HCT116 (cell line): ENCODE results near the gene P2RX6. TPM values are rescaled to one million over a fixed set of nuclear protein-coding genes. Genes with fewer than 3 reads are reported as not detected.
A peak's percentile ranks its signal among the peaks of the same experiment; 100 is the strongest.

Experiments
- ATAC-seq: fragments of 200-7000 bp; cut with Tn5 transposase; 2 replicates; pipeline ENCODE4 v1.9.1; 2020; ENCODE audit warnings: mild to moderate bottlenecking, moderate library complexity
- Bru-seq: library from RNA; stranded (reverse); fragments of 400-500 nt; gene quantifications from one replicate; lab custom pipeline; 2021; lab: Mats Ljungman, UMichigan
- BruChase-seq, 2 experiments: library from RNA; stranded (reverse); fragments of 400-500 nt; gene quantifications; one replicate each; lab custom pipeline; 2021; lab: Mats Ljungman, UMichigan
- BruUV-seq: library from RNA; stranded (reverse); fragments of 400-500 nt; replicated peaks from 2 replicates; lab custom pipeline; 2021; lab: Mats Ljungman, UMichigan
- CTCF ChIA-PET: fragments of 300-600 bp; sonication (Branson Sonifier 250); formaldehyde crosslinking; loops from one replicate; lab custom pipeline; 2021; ENCODE audit warnings: antibody characterized with exemption; lab: Charles Lee
- POLR2A ChIA-PET: fragments of 300-600, 350-600 bp; sonication (Branson Sonifier 250); formaldehyde crosslinking; loops from one replicate; lab custom pipeline; 2021; ENCODE audit warnings: antibody characterized with exemption; lab: Charles Lee
- RAD21 ChIA-PET, 2 experiments: fragments of 300-600 bp; sonication (Branson Sonifier 250); formaldehyde crosslinking; loops; one replicate each; lab custom pipeline; 2023; ENCODE audit warnings: low total read pairs in 2 of 2; ENCODE audit not compliant: uncharacterized antibody in 2 of 2, unreplicated experiment in 2 of 2, low non-redundant PET in 1 of 2; lab: Charles Lee
- DNase-seq: peaks from one replicate; pipeline ENCODE4 v3.0.0-alpha.2; 2010; ENCODE audit warnings: low read depth, low spot score
- H2AFZ ChIP-seq: fragments of 200-600 bp; shearing (Covaris generic), sonication (generic); 2 replicates; pipeline ENCODE4 v1.6.1; 2017; ENCODE audit warnings: low read depth, mixed run types, mixed read lengths, antibody characterized with exemption, low read length; ENCODE audit not compliant: poor library complexity, severe bottlenecking
- H3K27ac ChIP-seq: 2 replicates; pipeline ENCODE4 v1.5.1; 2012; ENCODE audit warnings: low read depth, low read length
- H3K27me3 ChIP-seq: fragments of 200-600 bp; sonication (generic); 2 replicates; pipeline ENCODE4 v1.6.1; 2016; ENCODE audit warnings: mixed run types, low read length, mixed read lengths; ENCODE audit not compliant: insufficient read depth
- H3K36me3 ChIP-seq, 2 experiments: fragments of 200-500 bp in 1 of 2; fragments of 200-600 bp in 1 of 2; sonication (Bioruptor generic) in 1 of 2; sonication (generic) in 1 of 2; 2 replicates each; pipeline versions ENCODE4 v1.5.1 to v1.6.1; 2014 to 2016; ENCODE audit warnings: low read length in 2 of 2, inconsistent platforms in 1 of 2, mixed read lengths in 1 of 2, mixed run types in 1 of 2; ENCODE audit not compliant: insufficient read depth in 2 of 2, control insufficient read depth in 1 of 2
- H3K4me1 ChIP-seq, 2 experiments: fragments of 200-600 bp in 1 of 2; sonication (generic) in 1 of 2; 2 replicates each; pipeline versions ENCODE4 v1.5.1 to v1.6.1; 2012 to 2017; ENCODE audit warnings: low read length in 2 of 2, inconsistent platforms in 1 of 2, mild to moderate bottlenecking in 1 of 2, mixed read lengths in 1 of 2, mixed run types in 1 of 2, moderate library complexity in 1 of 2; ENCODE audit not compliant: insufficient read depth in 2 of 2, control insufficient read depth in 1 of 2
- H3K4me2 ChIP-seq: fragments of 200-600 bp; sonication (generic); 2 replicates; pipeline ENCODE4 v1.6.1; 2017; ENCODE audit warnings: mixed run types, low read length, mixed read lengths
- H3K4me3 ChIP-seq, 2 experiments: fragments of 200-600 bp in 1 of 2; sonication (generic) in 1 of 2; replicated peaks in 1 of 2; 2 replicates each; pipeline ENCODE4 v1.5.1; 2011 to 2016; ENCODE audit warnings: low read length in 2 of 2, control low read depth in 1 of 2, low read depth in 1 of 2, mild to moderate bottlenecking in 1 of 2, mixed read lengths in 1 of 2, mixed run types in 1 of 2
- H3K79me2 ChIP-seq: fragments of 200-600 bp; sonication (generic); 2 replicates; pipeline ENCODE4 v1.6.1; 2017; ENCODE audit warnings: mild to moderate bottlenecking, mixed run types, low read length, moderate library complexity, mixed read lengths; ENCODE audit not compliant: insufficient read depth
- H3K9ac ChIP-seq: fragments of 200-600 bp; sonication (generic); 2 replicates; pipeline ENCODE4 v1.6.1; 2016; ENCODE audit warnings: low read length, mixed read lengths
- H3K9me2 ChIP-seq: fragments of 200-600 bp; sonication (generic), shearing (Covaris generic); 2 replicates; pipeline ENCODE4 v1.6.1; 2017; ENCODE audit warnings: mixed run types, mild to moderate bottlenecking, moderate library complexity; ENCODE audit not compliant: insufficient read depth
- H3K9me3 ChIP-seq, 2 experiments: fragments of 200-500 bp in 1 of 2; fragments of 200-600 bp in 1 of 2; sonication (Bioruptor generic) in 1 of 2; sonication (generic) in 1 of 2; 2 replicates each; pipeline ENCODE4 v1.6.1; 2014 to 2017; ENCODE audit warnings: low read length in 2 of 2, mixed read lengths in 2 of 2, inconsistent platforms in 1 of 2, low read depth in 1 of 2, mild to moderate bottlenecking in 1 of 2, mixed run types in 1 of 2, moderate library complexity in 1 of 2; ENCODE audit not compliant: control insufficient read depth in 1 of 2, insufficient read depth in 1 of 2
- H4K20me1 ChIP-seq: fragments of 200-600 bp; sonication (generic), shearing (Covaris generic); 2 replicates; pipeline ENCODE4 v1.6.1; 2017; ENCODE audit warnings: mixed run types, mild to moderate bottlenecking, moderate library complexity; ENCODE audit not compliant: insufficient read depth
- CEBPB ChIP-seq: IDR thresholded peaks from 2 replicates; pipeline ENCODE4 v1.6.1; 2012; ENCODE audit warnings: low read depth
- JUND ChIP-seq: IDR thresholded peaks from 2 replicates; pipeline ENCODE4 v1.6.1; 2012
- POLR2A ChIP-seq: IDR thresholded peaks from 2 replicates; pipeline ENCODE4 v1.7.0; 2011; ENCODE audit warnings: borderline replicate concordance; ENCODE audit not compliant: insufficient read depth, insufficient read length; ENCODE audit errors: extremely low read depth
- POLR2AphosphoS5 ChIP-seq: IDR thresholded peaks from 2 replicates; pipeline ENCODE4 v1.6.1; 2011; ENCODE audit warnings: mild to moderate bottlenecking, low read depth, low read length, moderate library complexity
- TCF7L2 ChIP-seq: IDR thresholded peaks from 2 replicates; pipeline ENCODE4 v1.7.0; 2011; ENCODE audit warnings: borderline replicate concordance, inconsistent platforms; ENCODE audit not compliant: insufficient read depth, insufficient read length; ENCODE audit errors: extremely low read depth
- ZNF274 ChIP-seq: fragments of 200-500 bp; sonication (Bioruptor generic); IDR thresholded peaks from 2 replicates; pipeline ENCODE4 v1.6.1; 2014; ENCODE audit warnings: mild to moderate bottlenecking, low read depth, low read length, inconsistent platforms
- intact Hi-C: fragments of 100-400 bp; cut with micrococcal nuclease; formaldehyde crosslinking; loops from 2 replicates; pipeline ENCODE4 v1.10.0; 2022
- long read RNA-seq: library from polyadenylated mRNA; unstranded; transcript quantifications from one replicate; pipeline ENCODE4 v2.0.0, GENCODE V29; 2021; ENCODE audit not compliant: unreplicated experiment
- polyA plus RNA-seq: library from polyadenylated mRNA; unstranded; fragments of >200 nt; gene quantifications from 2 replicates; pipeline ENCODE4 v1.2.1, GENCODE V29; 2012; ENCODE audit warnings: missing spikeins
- total RNA-seq: library from RNA; stranded (reverse); gene quantifications from one replicate; pipeline ENCODE4 v1.2.1, GENCODE V29; 2021; ENCODE audit not compliant: unreplicated experiment

Gene P2RX6
- total RNA-seq: 0.20 TPM
- polyA plus RNA-seq: 0.04 and 0.07 TPM in 2 replicates
- percentile 24 among the genes with signal in this experiment for Bru-seq, nascent RNA
- percentile 18 among the genes with signal in this experiment for BruChase-seq, experiment 1, labeled RNA remaining after a 6-hour chase
- BruChase-seq, experiment 2, labeled RNA remaining after a 2-hour chase: percentile 20 among the genes with signal in this experiment
- long read RNA-seq, partial matches to known transcripts: 0 of 1 reads
- long read RNA-seq, other reads (novel, unspliced or antisense): 1 of 1 reads

GRCh38 chr22:21014726-21015465, at the start of gene P2RX6:
Gene P2RX6, plus strand, starts transcription at chr22:21015165. Its CDS starts 10 bp downstream, at chr22:21015175.
- peak within 1 kb of the TSS; percentile 82 for H3K4me2 ChIP-seq
- H3K4me3 ChIP-seq: peak within 1 kb of the TSS; percentile 38 to 54
- DNase-seq (no peak), ATAC-seq (no peak)
- ChIA-PET RAD21 (no interaction called here), POLR2A (interaction anchor here (1.2 kb wide), 1 partner anchor 13 kb away, joined by 3 read pairs; the partner anchor contains the start of gene THAP7), CTCF (no interaction called here)
- no peaks in the 10 kb centered on the region for H4K20me1 ChIP-seq
- peak within 1 kb of the TSS; percentile 31 for H2AFZ ChIP-seq
- H3K9ac ChIP-seq: peak within 1 kb of the TSS; percentile 42
- no peaks in the 10 kb centered on the region for H3K27me3 ChIP-seq
- peaks cover 15 to 20% of the 10 kb centered on the region in 2 experiments for H3K4me1 ChIP-seq
- no peaks in the 10 kb centered on the region for H3K9me3 ChIP-seq
- no peaks in the 10 kb centered on the region for H3K79me2 ChIP-seq
- TF ChIP-seq CEBPB: no peak
- no peak for TF ChIP-seq POLR2AphosphoS5
- TF ChIP-seq JUND: no peak
- no peak for TF ChIP-seq TCF7L2
- TF ChIP-seq POLR2A: no peak
- no peak for TF ChIP-seq ZNF274
- intact Hi-C loops: no loop called here
- no peaks in the 10 kb centered on the region for H3K9me2 ChIP-seq
- no TSS peak for BruUV-seq
- H3K36me3 ChIP-seq: no peaks in the 10 kb centered on the region
- H3K27ac ChIP-seq: peak within 1 kb of the TSS; percentile 46; the same call in 1 of the 2 replicates
